Measurements from ENCODE around the gene IRF5. TPM values are rescaled to one million over a fixed set of nuclear protein-coding genes. Genes with fewer than 3 reads are reported as not detected.

The IRF5 gene
- total RNA-seq, 2 experiments from 2014 or later: 8.2 to 21.9 TPM

- Histone ChIP-seq H2AFZ (ENCODE audit: low read length) (no peak overlapping the region), H3K4me2 (ENCODE audit: low read length) (no peak overlapping the region), H3K9me2 (ENCODE audit: insufficient read depth, low read length) (no peaks in the 10 kb centered on the region), H3K9me3 (ENCODE audit: low read length) (no peaks in the 10 kb centered on the region), H4K20me1 (ENCODE audit: insufficient read depth, low read length) (no peaks in the 10 kb centered on the region), H3K27ac (ENCODE audit: low read depth, low read length, poor library complexity, severe bottlenecking) (no peak overlapping the region), H3K4me1 (ENCODE audit: insufficient read depth, low read length, poor library complexity, severe bottlenecking) (peaks cover under 1% of the 10 kb centered on the region), H3K36me3 (ENCODE audit: insufficient read depth, low read length) (no peaks in the 10 kb centered on the region), H3K79me2 (ENCODE audit: insufficient read depth, low read depth, low read length) (no peaks in the 10 kb centered on the region), H3K4me3 (ENCODE audit: low read depth, low read length, poor library complexity, severe bottlenecking) (no peak overlapping the region)
- BruUV-seq (replicated peaks): no TSS peak
- ChIA-PET CTCF (ENCODE audit: unreplicated experiment) (no interaction called here), POLR2A (interaction anchor here (0.6 kb wide), 1 partner anchor 923 kb away, joined by 4 read pairs; no protein-coding TSS in a partner anchor)
- TF ChIP-seq EZH2phosphoT487 (IDR thresholded peaks at IDR 0.05; ENCODE audit: borderline replicate concordance, low read depth, low read length): no peak
- TF ChIP-seq CTCF (conservative IDR thresholded peaks at IDR 0.05; ENCODE audit: low read length): no peak
- intact Hi-C loops (cut with micrococcal nuclease; ENCODE audit: unreplicated experiment): no loop called here
- no peak for DNase-seq (ENCODE audit: low spot score)
These were observed 23.7 kb upstream of the IRF5 start for GRCh38 chr7:128913870-128914565.

GRCh38 chr7:128914566-128915151 lies 23.1 kb upstream of the IRF5 start:
- BruUV-seq (replicated peaks): no TSS peak
- CTCF ChIA-PET (ENCODE audit: unreplicated experiment): no interaction called here
- Histone ChIP-seq H3K4me3 (ENCODE audit: low read depth, low read length, poor library complexity, severe bottlenecking) (no peak overlapping the region), H3K9me3 (ENCODE audit: low read length) (no peaks in the 10 kb centered on the region), H2AFZ (ENCODE audit: low read length) (no peak overlapping the region), H3K79me2 (ENCODE audit: insufficient read depth, low read depth, low read length) (no peaks in the 10 kb centered on the region), H3K4me1 (ENCODE audit: insufficient read depth, low read length, poor library complexity, severe bottlenecking) (peaks cover 7% of the 10 kb centered on the region), H3K36me3 (ENCODE audit: insufficient read depth, low read length) (no peaks in the 10 kb centered on the region), H3K9me2 (ENCODE audit: insufficient read depth, low read length) (no peaks in the 10 kb centered on the region), H4K20me1 (ENCODE audit: insufficient read depth, low read length) (no peaks in the 10 kb centered on the region), H3K4me2 (ENCODE audit: low read length) (no peak overlapping the region), H3K27ac (ENCODE audit: low read depth, low read length, poor library complexity, severe bottlenecking) (no peak overlapping the region)
- TF ChIP-seq CTCF (conservative IDR thresholded peaks at IDR 0.05; ENCODE audit: low read length) (0 out of 2 replicates have a peak, but pooled peaks have one; percentile 19), EZH2phosphoT487 (IDR thresholded peaks at IDR 0.05; ENCODE audit: borderline replicate concordance, low read depth, low read length) (no peak)
- POLR2A ChIA-PET: interaction anchor here (0.6 kb wide), 2 partner anchors 180 to 923 kb away, joined by 4 to 5 read pairs; no protein-coding TSS in a partner anchor
- no peak for DNase-seq (ENCODE audit: low spot score)
- intact Hi-C loops (cut with micrococcal nuclease; ENCODE audit: unreplicated experiment): no loop called here

GRCh38 chr7:128915271-128915819 lies 22.4 kb upstream of the IRF5 start:
- intact Hi-C loops (cut with micrococcal nuclease; ENCODE audit: unreplicated experiment): no loop called here
- no peaks in the 10 kb centered on the region for H3K9me2 ChIP-seq (ENCODE audit: insufficient read depth, low read length)
- no peak for TF ChIP-seq CTCF (conservative IDR thresholded peaks at IDR 0.05; ENCODE audit: low read length)
- TF ChIP-seq EZH2phosphoT487 (IDR thresholded peaks at IDR 0.05; ENCODE audit: borderline replicate concordance, low read depth, low read length): no peak
- H3K27ac ChIP-seq (ENCODE audit: low read depth, low read length, poor library complexity, severe bottlenecking): no peak overlapping the region
- no peaks in the 10 kb centered on the region for H3K36me3 ChIP-seq (ENCODE audit: insufficient read depth, low read length)
- H3K4me1 ChIP-seq (ENCODE audit: insufficient read depth, low read length, poor library complexity, severe bottlenecking): peaks cover 11% of the 10 kb centered on the region
- H2AFZ ChIP-seq (ENCODE audit: low read length): no peak overlapping the region
- no peaks in the 10 kb centered on the region for H3K9me3 ChIP-seq (ENCODE audit: low read length)
- ChIA-PET POLR2A (no interaction called here), CTCF (ENCODE audit: unreplicated experiment) (no interaction called here)
- BruUV-seq (replicated peaks): no TSS peak
- H3K4me3 ChIP-seq (ENCODE audit: low read depth, low read length, poor library complexity, severe bottlenecking): no peak overlapping the region
- no peak for DNase-seq (ENCODE audit: low spot score)
- H3K79me2 ChIP-seq (ENCODE audit: insufficient read depth, low read depth, low read length): no peaks in the 10 kb centered on the region
- H3K4me2 ChIP-seq (ENCODE audit: low read length): no peak overlapping the region
- H4K20me1 ChIP-seq (ENCODE audit: insufficient read depth, low read length): no peaks in the 10 kb centered on the region

Measured in OCI-LY7 (cell line).